ENCODE results near the gene VAMP5.
"Not testable (repeated sequence)": the region's sequence is repeated elsewhere in the genome, so short reads cannot be mapped to it uniquely, and the experiment has no call there.

VAMP5 gene

DNA sequence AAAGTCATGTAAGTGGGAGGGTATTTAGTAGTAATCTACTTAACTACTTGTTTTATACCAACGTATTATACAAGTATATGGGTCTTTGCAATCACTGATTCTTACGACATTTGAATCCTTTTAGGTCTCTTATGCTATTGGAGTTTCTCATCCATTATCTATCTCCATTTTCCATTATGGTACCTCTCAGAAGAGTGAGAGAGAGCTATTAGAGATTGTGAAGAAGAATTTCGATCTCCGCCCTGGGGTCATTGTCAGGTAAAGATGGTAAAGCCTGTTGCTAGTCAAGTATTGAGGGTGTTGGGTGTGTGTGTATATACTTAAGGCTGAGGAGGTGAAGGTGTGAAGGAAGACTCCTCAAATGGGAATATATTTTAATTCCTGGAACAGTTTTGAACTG, 41.5 kb upstream of the VAMP5 start:
- H3K27ac ChIP-seq (ENCODE audit: low read length) = no peak overlapping the region; the same call in 1 of the 2 replicates

DNA sequence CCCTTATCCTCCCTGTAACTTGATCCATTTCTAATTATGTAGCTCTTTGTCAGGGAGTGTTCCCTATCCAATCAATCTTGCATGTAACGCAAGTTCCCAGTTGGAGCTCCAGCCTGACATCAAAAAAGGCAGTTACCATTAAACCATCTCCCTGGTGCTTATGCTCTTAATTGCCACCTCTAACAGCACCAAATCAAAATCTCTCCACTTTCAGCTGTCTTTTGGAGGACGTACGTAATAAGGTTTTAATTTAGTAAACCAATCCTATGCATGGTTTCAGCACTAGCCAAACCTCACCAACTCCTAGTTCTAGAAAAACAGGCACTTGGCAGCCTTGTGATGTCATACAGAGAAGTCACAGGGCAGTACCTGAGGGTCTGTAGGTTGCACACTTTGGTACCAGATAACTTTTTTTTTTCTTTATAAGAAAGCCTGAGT, 40.0 kb upstream of the VAMP5 start:
- H3K4me1 ChIP-seq (ENCODE audit: insufficient read depth, low read length) = peaks cover 30% of the 10 kb centered on the region
- H4K20me1 ChIP-seq (ENCODE audit: insufficient read depth, low read length) = peaks cover 55% of the 10 kb centered on the region
- H3K4me3 ChIP-seq (ENCODE audit: low read depth in 1 of 2, low read length in 2 of 2); H3K27me3 ChIP-seq (ENCODE audit: insufficient read depth, low read length, poor library complexity); H3K9me3 ChIP-seq (ENCODE audit: insufficient read depth, low read length, severe bottlenecking); H3K4me2 ChIP-seq (ENCODE audit: insufficient read depth, low read length); H3K9ac ChIP-seq (ENCODE audit: low read depth, low read length); H2AFZ ChIP-seq (ENCODE audit: low read depth, low read length); DNase-seq; H3K27ac ChIP-seq (ENCODE audit: low read length); ATAC-seq (ENCODE audit: insufficient read depth, low read depth): not testable (repeated sequence)
- H3K79me2 ChIP-seq (ENCODE audit: insufficient read depth, low read length) = peaks cover 40% of the 10 kb centered on the region
- H3K36me3 ChIP-seq (ENCODE audit: insufficient read depth, low read length) = peaks cover 72% of the 10 kb centered on the region

More for the DNA sequence above, 41.5 kb upstream of the VAMP5 start:
- H3K36me3 ChIP-seq (ENCODE audit: insufficient read depth, low read length) = peaks cover 75% of the 10 kb centered on the region
- TF ChIP-seq, protein P1, sequence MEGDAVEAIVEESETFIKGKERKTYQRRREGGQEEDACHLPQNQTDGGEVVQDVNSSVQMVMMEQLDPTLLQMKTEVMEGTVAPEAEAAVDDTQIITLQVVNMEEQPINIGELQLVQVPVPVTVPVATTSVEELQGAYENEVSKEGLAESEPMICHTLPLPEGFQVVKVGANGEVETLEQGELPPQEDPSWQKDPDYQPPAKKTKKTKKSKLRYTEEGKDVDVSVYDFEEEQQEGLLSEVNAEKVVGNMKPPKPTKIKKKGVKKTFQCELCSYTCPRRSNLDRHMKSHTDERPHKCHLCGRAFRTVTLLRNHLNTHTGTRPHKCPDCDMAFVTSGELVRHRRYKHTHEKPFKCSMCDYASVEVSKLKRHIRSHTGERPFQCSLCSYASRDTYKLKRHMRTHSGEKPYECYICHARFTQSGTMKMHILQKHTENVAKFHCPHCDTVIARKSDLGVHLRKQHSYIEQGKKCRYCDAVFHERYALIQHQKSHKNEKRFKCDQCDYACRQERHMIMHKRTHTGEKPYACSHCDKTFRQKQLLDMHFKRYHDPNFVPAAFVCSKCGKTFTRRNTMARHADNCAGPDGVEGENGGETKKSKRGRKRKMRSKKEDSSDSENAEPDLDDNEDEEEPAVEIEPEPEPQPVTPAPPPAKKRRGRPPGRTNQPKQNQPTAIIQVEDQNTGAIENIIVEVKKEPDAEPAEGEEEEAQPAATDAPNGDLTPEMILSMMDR (IDR thresholded peaks at IDR 0.05; ENCODE audit: borderline replicate concordance, extremely low read depth, low read length, poor library complexity, severe bottlenecking) = no peak
- no peak for TF ChIP-seq EZH2 (IDR thresholded peaks at IDR 0.05; ENCODE audit: borderline replicate concordance, low read depth, low read length, severe bottlenecking)
- ATAC-seq (ENCODE audit: insufficient read depth, low read depth) = no peak
- H4K20me1 ChIP-seq (ENCODE audit: insufficient read depth, low read length) = peaks cover 57% of the 10 kb centered on the region
- H3K79me2 ChIP-seq (ENCODE audit: insufficient read depth, low read length) = peaks cover 50% of the 10 kb centered on the region
- H3K27me3 ChIP-seq (ENCODE audit: insufficient read depth, low read length, poor library complexity) = no peaks in the 10 kb centered on the region
- H3K4me3 ChIP-seq (ENCODE audit: low read depth in 1 of 2, low read length in 2 of 2) = peak overlapping the region in 1 of 2 experiments; percentile 87; a peak in 2 of 4 replicates
- no peak for DNase-seq
- no peak overlapping the region for H3K9ac ChIP-seq (ENCODE audit: low read depth, low read length)
- H3K4me1 ChIP-seq (ENCODE audit: insufficient read depth, low read length) = peaks cover 30% of the 10 kb centered on the region
- H2AFZ ChIP-seq (ENCODE audit: low read depth, low read length) = no peak overlapping the region
- H3K9me3 ChIP-seq (ENCODE audit: insufficient read depth, low read length, severe bottlenecking) = no peaks in the 10 kb centered on the region
- H3K4me2 ChIP-seq (ENCODE audit: insufficient read depth, low read length) = peak overlapping the region; percentile 75; the same call in 1 of the 2 replicates

GRCh38 chr2:85544915-85545779, 39.1 kb upstream of the VAMP5 start:
- H3K27ac ChIP-seq (ENCODE audit: low read length); H3K9me3 ChIP-seq (ENCODE audit: insufficient read depth, low read length, severe bottlenecking); H3K4me3 ChIP-seq (ENCODE audit: low read depth in 1 of 2, low read length in 2 of 2); DNase-seq; H3K4me2 ChIP-seq (ENCODE audit: insufficient read depth, low read length); H3K27me3 ChIP-seq (ENCODE audit: insufficient read depth, low read length, poor library complexity); H2AFZ ChIP-seq (ENCODE audit: low read depth, low read length); H3K9ac ChIP-seq (ENCODE audit: low read depth, low read length); ATAC-seq (ENCODE audit: insufficient read depth, low read depth): not testable (repeated sequence)
- peaks cover 69% of the 10 kb centered on the region for H3K36me3 ChIP-seq (ENCODE audit: insufficient read depth, low read length)
- H4K20me1 ChIP-seq (ENCODE audit: insufficient read depth, low read length) = peaks cover 47% of the 10 kb centered on the region
- peaks cover 31% of the 10 kb centered on the region for H3K79me2 ChIP-seq (ENCODE audit: insufficient read depth, low read length)
- H3K4me1 ChIP-seq (ENCODE audit: insufficient read depth, low read length) = peaks cover 29% of the 10 kb centered on the region

DNA sequence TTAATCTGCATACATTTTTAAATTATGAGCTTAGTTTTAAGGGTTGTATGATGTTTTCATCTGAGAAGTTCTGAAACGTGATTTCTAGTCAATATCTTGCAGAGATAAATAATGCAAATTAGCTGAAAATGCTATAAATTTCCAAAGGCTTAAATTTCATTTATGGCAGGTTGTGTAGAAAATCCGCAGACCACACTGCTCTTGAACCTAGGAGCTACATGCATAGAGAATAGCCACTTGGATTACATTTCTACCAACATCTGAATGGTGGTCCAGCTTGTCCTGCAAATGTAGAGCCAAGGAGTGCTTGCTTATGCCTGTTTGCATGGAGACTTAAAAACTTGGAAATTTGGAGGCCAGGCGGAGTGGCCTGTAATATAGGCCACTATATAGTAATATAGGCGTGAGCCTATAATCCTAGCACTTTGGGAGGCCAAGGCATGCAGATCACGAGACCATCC, 38.4 kb upstream of the VAMP5 start:
- H3K36me3 ChIP-seq (ENCODE audit: insufficient read depth, low read length) = peaks cover 69% of the 10 kb centered on the region

More for the DNA sequence above, 38.4 kb upstream of the VAMP5 start:
- Histone ChIP-seq H2AFZ (ENCODE audit: low read depth, low read length) (no peak overlapping the region), H3K79me2 (ENCODE audit: insufficient read depth, low read length) (peaks cover 25% of the 10 kb centered on the region), H3K9me3 (ENCODE audit: insufficient read depth, low read length, severe bottlenecking) (no peaks in the 10 kb centered on the region), H3K4me2 (ENCODE audit: insufficient read depth, low read length) (no peak overlapping the region), H3K27ac (ENCODE audit: low read length) (no peak overlapping the region), H3K9ac (ENCODE audit: low read depth, low read length) (no peak overlapping the region), H3K27me3 (ENCODE audit: insufficient read depth, low read length, poor library complexity) (no peaks in the 10 kb centered on the region), H3K4me3 (ENCODE audit: low read depth in 1 of 2, low read length in 2 of 2) (no peak overlapping the region), H4K20me1 (ENCODE audit: insufficient read depth, low read length) (peaks cover 40% of the 10 kb centered on the region), H3K4me1 (ENCODE audit: insufficient read depth, low read length) (peaks cover 22% of the 10 kb centered on the region)
- TF ChIP-seq, protein P1 (IDR thresholded peaks at IDR 0.05; ENCODE audit: borderline replicate concordance, extremely low read depth, low read length, poor library complexity, severe bottlenecking) = no peak
- TF ChIP-seq EZH2 (IDR thresholded peaks at IDR 0.05; ENCODE audit: borderline replicate concordance, low read depth, low read length, severe bottlenecking) = no peak
- DNase-seq = no peak
- ATAC-seq (ENCODE audit: insufficient read depth, low read depth) = peak; percentile 39
